OCI-LY3 (cell line): Measurements from ENCODE around the gene ASPN.
A peak's percentile ranks its signal among the peaks of the same experiment; 100 is the strongest.

ENCODE experiments used
- H2AFZ ChIP-seq: fragments of 200-600, 300-600 bp; shearing (Covaris generic); 2 replicates; pipeline ENCODE4 v1.6.0; 2014; ENCODE audit warnings: antibody characterized with exemption, low read depth, low read length
- H3K27ac ChIP-seq: fragments of 200-600, 300-600 bp; sonication (generic); 2 replicates; pipeline ENCODE4 v1.5.1; 2014; ENCODE audit warnings: mild to moderate bottlenecking, low read length, moderate library complexity, mixed read lengths
- H3K27me3 ChIP-seq: fragments of 200-600, 300-600 bp; sonication (generic); 2 replicates; pipeline ENCODE4 v1.6.1; 2014; ENCODE audit warnings: low read depth, low read length, mixed read lengths
- H3K36me3 ChIP-seq: fragments of 200-600, 300-600 bp; sonication (generic); replicated peaks from 2 replicates; pipeline ENCODE3; 2014; ENCODE audit warnings: low read depth, low read length, mixed read lengths
- H3K4me1 ChIP-seq: fragments of 300-600, 200-600 bp; sonication (generic); 2 replicates; pipeline ENCODE4 v1.6.1; 2014; ENCODE audit warnings: low read length, mixed read lengths
- H3K4me2 ChIP-seq: fragments of 200-600, 300-600 bp; sonication (generic); 2 replicates; pipeline ENCODE4 v1.6.1; 2014; ENCODE audit warnings: low read length, mixed read lengths
- H3K4me3 ChIP-seq: fragments of 300-600, 200-600 bp; sonication (generic); 2 replicates; pipeline ENCODE4 v1.5.1; 2014; ENCODE audit warnings: antibody characterized with exemption, mild to moderate bottlenecking, low read length, moderate library complexity
- H3K79me2 ChIP-seq: fragments of 300-600, 200-600 bp; shearing (Covaris generic); 2 replicates; pipeline ENCODE4 v1.6.1; 2014; ENCODE audit warnings: mild to moderate bottlenecking, low read length, mixed read lengths
- H3K9ac ChIP-seq: fragments of 300-600, 200-600 bp; shearing (Covaris generic); 2 replicates; pipeline ENCODE4 v1.6.0; 2014; ENCODE audit warnings: mild to moderate bottlenecking, low read length, moderate library complexity
- H3K9me3 ChIP-seq: fragments of 200-600, 300-600 bp; shearing (Covaris generic); 2 replicates; pipeline ENCODE4 v1.6.1; 2014; ENCODE audit warnings: low read length, mixed read lengths; ENCODE audit not compliant: insufficient read depth
- H4K20me1 ChIP-seq: fragments of 200-600, 300-600 bp; sonication (generic); 2 replicates; pipeline ENCODE4 v1.6.1; 2016; ENCODE audit warnings: low read length, mixed read lengths; ENCODE audit not compliant: insufficient read depth
- EZH2phosphoT487 ChIP-seq: fragments of 200-600 bp; shearing (Covaris generic); IDR thresholded peaks from 2 replicates; pipeline ENCODE4 v1.6.1; 2018; ENCODE audit warnings: antibody characterized with exemption, mixed run types, low read depth
- TF ChIP-seq, protein P1 (sequence below): fragments of 200-600, 300-600 bp; sonication (generic); IDR thresholded peaks from 2 replicates; pipeline ENCODE4 v1.5.1; 2014; ENCODE audit warnings: antibody characterized with exemption, low read length, low read depth

ASPN gene

DNA sequence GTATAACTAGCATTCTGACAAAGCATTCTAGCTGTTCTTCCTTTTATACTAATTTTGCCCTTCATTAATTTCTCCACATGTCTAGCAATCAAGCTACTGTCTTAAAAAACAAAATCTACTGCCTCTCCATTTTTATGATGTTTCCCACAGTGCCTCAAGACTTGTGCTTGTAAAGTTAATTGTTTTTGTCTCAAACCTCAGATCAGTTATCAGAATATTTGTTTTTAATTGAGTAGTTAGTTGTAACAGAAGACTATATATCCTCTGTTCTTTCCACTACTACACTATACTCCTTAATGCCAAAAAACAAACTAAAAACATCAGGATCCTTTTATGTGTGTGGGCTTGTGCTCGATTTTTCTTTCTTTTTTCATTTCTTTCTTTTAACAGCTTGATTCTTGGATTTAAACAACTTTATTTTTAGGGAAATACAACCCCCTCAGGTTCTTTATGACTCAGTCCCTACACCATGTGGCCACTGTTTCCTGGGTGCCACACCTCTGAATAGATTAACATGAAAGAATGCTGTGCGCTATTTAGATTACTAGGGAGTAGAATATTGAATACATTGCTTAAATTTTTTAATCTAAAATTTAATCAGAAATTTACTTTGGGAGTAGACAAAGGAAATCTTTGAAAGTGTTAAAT is 1.2 kb downstream of the ASPN start:
- no peaks in the 10 kb centered on the region for H4K20me1 ChIP-seq
- peaks cover 19% of the 10 kb centered on the region for H3K4me1 ChIP-seq
- no peaks in the 10 kb centered on the region for H3K36me3 ChIP-seq
- peak overlapping the region; percentile 37 for H3K4me3 ChIP-seq
- no peak overlapping the region for H2AFZ ChIP-seq
- no peaks in the 10 kb centered on the region for H3K27me3 ChIP-seq
- peak overlapping the region; percentile 7; the same call in 1 of the 2 replicates for H3K27ac ChIP-seq
- peak overlapping the region; percentile 53 for H3K4me2 ChIP-seq
- no peaks in the 10 kb centered on the region for H3K79me2 ChIP-seq
- no peak overlapping the region for H3K9ac ChIP-seq
- H3K9me3 ChIP-seq: no peaks in the 10 kb centered on the region
- TF ChIP-seq, protein P1, sequence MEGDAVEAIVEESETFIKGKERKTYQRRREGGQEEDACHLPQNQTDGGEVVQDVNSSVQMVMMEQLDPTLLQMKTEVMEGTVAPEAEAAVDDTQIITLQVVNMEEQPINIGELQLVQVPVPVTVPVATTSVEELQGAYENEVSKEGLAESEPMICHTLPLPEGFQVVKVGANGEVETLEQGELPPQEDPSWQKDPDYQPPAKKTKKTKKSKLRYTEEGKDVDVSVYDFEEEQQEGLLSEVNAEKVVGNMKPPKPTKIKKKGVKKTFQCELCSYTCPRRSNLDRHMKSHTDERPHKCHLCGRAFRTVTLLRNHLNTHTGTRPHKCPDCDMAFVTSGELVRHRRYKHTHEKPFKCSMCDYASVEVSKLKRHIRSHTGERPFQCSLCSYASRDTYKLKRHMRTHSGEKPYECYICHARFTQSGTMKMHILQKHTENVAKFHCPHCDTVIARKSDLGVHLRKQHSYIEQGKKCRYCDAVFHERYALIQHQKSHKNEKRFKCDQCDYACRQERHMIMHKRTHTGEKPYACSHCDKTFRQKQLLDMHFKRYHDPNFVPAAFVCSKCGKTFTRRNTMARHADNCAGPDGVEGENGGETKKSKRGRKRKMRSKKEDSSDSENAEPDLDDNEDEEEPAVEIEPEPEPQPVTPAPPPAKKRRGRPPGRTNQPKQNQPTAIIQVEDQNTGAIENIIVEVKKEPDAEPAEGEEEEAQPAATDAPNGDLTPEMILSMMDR: no peak
- no peak for TF ChIP-seq EZH2phosphoT487

DNA sequence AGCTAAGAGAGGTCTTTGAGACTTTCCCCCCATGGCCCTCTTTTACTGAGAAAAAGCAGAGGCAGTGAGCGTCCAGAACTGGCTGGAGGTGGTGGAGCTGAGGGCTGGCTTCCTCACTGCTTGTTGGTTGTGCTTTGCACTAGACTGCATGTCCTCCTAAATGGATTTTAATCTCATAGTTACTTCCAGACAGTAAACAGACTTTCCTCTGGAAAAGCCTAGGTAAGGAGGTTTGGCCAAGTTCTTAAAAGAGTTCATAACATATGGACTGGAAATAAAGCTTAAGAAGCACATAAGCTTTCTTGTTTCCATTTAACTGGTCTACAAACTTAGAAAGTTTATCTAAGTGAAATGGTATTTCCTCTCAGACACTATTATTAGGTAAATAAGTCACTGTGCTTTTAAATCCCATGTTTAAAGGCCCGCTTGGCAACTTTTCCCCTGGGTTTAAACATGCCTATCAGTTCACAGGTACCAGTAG is 2.0 kb downstream of the ASPN start:
- H3K9me3 ChIP-seq: no peaks in the 10 kb centered on the region
- no peaks in the 10 kb centered on the region for H3K27me3 ChIP-seq
- TF ChIP-seq, protein P1: no peak
- H3K79me2 ChIP-seq: no peaks in the 10 kb centered on the region
- H3K36me3 ChIP-seq: no peaks in the 10 kb centered on the region
- H3K4me2 ChIP-seq: no peak overlapping the region
- no peaks in the 10 kb centered on the region for H4K20me1 ChIP-seq
- H3K9ac ChIP-seq: no peak overlapping the region
- no peak overlapping the region for H3K27ac ChIP-seq
- H2AFZ ChIP-seq: no peak overlapping the region
- peaks cover 19% of the 10 kb centered on the region for H3K4me1 ChIP-seq
- no peak overlapping the region for H3K4me3 ChIP-seq

- Histone ChIP-seq H3K27me3 (no peaks in the 10 kb centered on the region), H3K9ac (no peak overlapping the region), H2AFZ (no peak overlapping the region), H3K4me3 (no peak overlapping the region), H3K9me3 (no peaks in the 10 kb centered on the region), H3K79me2 (no peaks in the 10 kb centered on the region), H3K27ac (no peak overlapping the region), H3K4me1 (peaks cover 19% of the 10 kb centered on the region), H3K36me3 (no peaks in the 10 kb centered on the region), H3K4me2 (no peak overlapping the region), H4K20me1 (no peaks in the 10 kb centered on the region)
- TF ChIP-seq, protein P1: no peak
- no peak for TF ChIP-seq EZH2phosphoT487
Observed at GRCh38 chr9:92479346-92479745, 3.0 kb downstream of the ASPN start.

- no peak overlapping the region for H2AFZ ChIP-seq
- H3K27me3 ChIP-seq: no peaks in the 10 kb centered on the region
Observed at GRCh38 chr9:92478783-92479182, 3.5 kb downstream of the ASPN start.

More at GRCh38 chr9:92478783-92479182, 3.5 kb downstream of the ASPN start:
- Histone ChIP-seq H3K4me2 (no peak overlapping the region), H3K27ac (no peak overlapping the region), H3K4me3 (no peak overlapping the region), H3K36me3 (no peaks in the 10 kb centered on the region), H3K9me3 (no peaks in the 10 kb centered on the region), H3K4me1 (peaks cover 19% of the 10 kb centered on the region), H3K9ac (no peak overlapping the region), H3K79me2 (no peaks in the 10 kb centered on the region), H4K20me1 (no peaks in the 10 kb centered on the region)
- TF ChIP-seq EZH2phosphoT487: no peak
- TF ChIP-seq, protein P1: no peak
